Tibial nerve (tissue), 4 donors: ENCODE data around the gene FAM184A.

Experiments used
- EP300 ChIP-seq, 2 donors: sonication (generic); formaldehyde crosslinking; IDR thresholded peaks; one replicate each; pipeline ENCODE4 v1.6.1; 2017; ENCODE audit warnings: antibody characterized with exemption in 2 of 2, mild to moderate bottlenecking in 1 of 2
- POLR2A ChIP-seq, 2 donors: fragments of 450-650 bp; IDR thresholded peaks; one replicate each; pipeline ENCODE4 v1.6.1; 2017; ENCODE audit warnings: antibody characterized with exemption in 2 of 2, mild to moderate bottlenecking in 2 of 2, moderate library complexity in 2 of 2
- TF ChIP-seq, protein P1 (sequence below), 5 experiments: fragments of 200-600 bp in 3 of 5; fragments of 450-650 bp in 2 of 5; sonication (generic) in 3 of 5; IDR thresholded peaks; one replicate each; pipeline ENCODE4 v1.5.1; 2016 to 2019; ENCODE audit warnings: antibody characterized with exemption in 5 of 5, mild to moderate bottlenecking in 3 of 5, moderate library complexity in 2 of 5

DNA sequence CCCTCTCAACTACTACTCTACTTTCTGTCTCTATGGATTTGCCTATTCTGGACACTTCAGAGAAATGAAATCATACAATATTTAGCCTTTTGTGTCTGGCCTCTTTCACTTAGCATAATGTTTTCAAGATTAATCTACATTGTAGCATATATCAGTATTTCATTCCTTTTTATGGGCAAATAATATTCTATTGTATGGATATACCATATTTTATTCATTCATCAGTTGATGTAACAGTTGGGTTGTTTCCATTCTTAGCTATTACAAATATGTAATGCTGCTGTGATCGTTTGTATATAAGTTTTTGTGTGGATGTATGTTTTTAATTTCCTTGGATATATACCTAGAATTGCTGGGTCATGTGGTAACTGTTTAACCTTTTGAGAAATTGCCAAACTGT, 23.4 kb downstream of the FAM184A start:
- TF ChIP-seq, protein P1, sequence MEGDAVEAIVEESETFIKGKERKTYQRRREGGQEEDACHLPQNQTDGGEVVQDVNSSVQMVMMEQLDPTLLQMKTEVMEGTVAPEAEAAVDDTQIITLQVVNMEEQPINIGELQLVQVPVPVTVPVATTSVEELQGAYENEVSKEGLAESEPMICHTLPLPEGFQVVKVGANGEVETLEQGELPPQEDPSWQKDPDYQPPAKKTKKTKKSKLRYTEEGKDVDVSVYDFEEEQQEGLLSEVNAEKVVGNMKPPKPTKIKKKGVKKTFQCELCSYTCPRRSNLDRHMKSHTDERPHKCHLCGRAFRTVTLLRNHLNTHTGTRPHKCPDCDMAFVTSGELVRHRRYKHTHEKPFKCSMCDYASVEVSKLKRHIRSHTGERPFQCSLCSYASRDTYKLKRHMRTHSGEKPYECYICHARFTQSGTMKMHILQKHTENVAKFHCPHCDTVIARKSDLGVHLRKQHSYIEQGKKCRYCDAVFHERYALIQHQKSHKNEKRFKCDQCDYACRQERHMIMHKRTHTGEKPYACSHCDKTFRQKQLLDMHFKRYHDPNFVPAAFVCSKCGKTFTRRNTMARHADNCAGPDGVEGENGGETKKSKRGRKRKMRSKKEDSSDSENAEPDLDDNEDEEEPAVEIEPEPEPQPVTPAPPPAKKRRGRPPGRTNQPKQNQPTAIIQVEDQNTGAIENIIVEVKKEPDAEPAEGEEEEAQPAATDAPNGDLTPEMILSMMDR (IDR thresholded peaks at IDR 0.05), result no peak
- TF ChIP-seq EP300 (IDR thresholded peaks at IDR 0.05), result no peak
- no peak for TF ChIP-seq POLR2A (IDR thresholded peaks at IDR 0.05)
